Measurements from ENCODE around the gene ZYG11B.

DNA sequence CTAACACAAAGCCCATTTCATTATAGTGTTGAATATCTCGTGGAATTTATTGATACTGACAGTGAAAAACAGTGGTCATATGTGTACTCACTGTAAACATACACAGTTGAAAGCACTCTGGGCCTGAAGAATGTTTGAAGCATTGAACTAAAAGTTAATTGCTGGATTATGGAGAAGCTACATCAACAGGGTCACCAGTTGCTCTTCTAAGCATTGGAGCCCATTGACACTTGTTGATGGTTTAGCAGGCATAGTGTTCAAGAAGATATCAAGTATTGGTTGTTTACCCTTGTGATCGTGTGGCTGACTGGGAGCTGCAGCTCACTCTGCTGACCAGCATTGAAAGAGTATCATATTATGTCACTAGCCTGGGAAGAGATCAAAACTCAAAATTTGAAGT lies 126.6 kb downstream of the ZYG11B start:
- TF ChIP-seq GATA3 (IDR thresholded peaks at IDR 0.05; ENCODE audit: low read depth, low read length) = no peak
- no peak for TF ChIP-seq GATA2 (IDR thresholded peaks at IDR 0.05; ENCODE audit: low read depth, low read length)
